Upper lobe of left lung (tissue), 6 donors: ENCODE data around the gene MKNK1. TPM values are rescaled to one million over a fixed set of nuclear protein-coding genes. Genes with fewer than 3 reads are reported as not detected.

Experiments
- ATAC-seq, 2 donors: fragments of 200-7000 bp; cut with Tn5 transposase; one replicate each; pipeline ENCODE4 v1.9.1; 2022; ENCODE audit warnings: mild to moderate bottlenecking in 2 of 2, moderate library complexity in 2 of 2; ENCODE audit not compliant: low FRiP score in 2 of 2
- DNase-seq, 2 donors: peaks; one replicate each; pipeline ENCODE4 v3.0.0-alpha.2; 2019 to 2020
- H3K27ac ChIP-seq, 4 donors: fragments of 200-600 bp; sonication (generic); one replicate each; pipeline ENCODE4 v1.5.1; 2016 to 2019
- H3K27me3 ChIP-seq, 4 donors: fragments of 200-600 bp; sonication (generic); one replicate each; pipeline ENCODE4 v1.5.1; 2017 to 2019
- H3K36me3 ChIP-seq, 4 donors: fragments of 200-600 bp; sonication (generic); one replicate each; pipeline ENCODE4 v1.5.1; 2016 to 2019
- H3K4me1 ChIP-seq, 4 donors: fragments of 200-600 bp; sonication (generic); one replicate each; pipeline ENCODE4 v1.5.1; 2018 to 2019
- H3K4me3 ChIP-seq, 4 donors: fragments of 200-600 bp; sonication (generic); one replicate each; pipeline ENCODE4 v1.5.1; 2017 to 2019; ENCODE audit warnings: mild to moderate bottlenecking in 2 of 4, moderate library complexity in 1 of 4
- H3K9me3 ChIP-seq, 4 donors: fragments of 200-600 bp; sonication (generic); one replicate each; pipeline ENCODE4 v1.5.1; 2018 to 2019
- EP300 ChIP-seq, 4 donors: sonication (generic); formaldehyde crosslinking; IDR thresholded peaks; one replicate each; pipeline ENCODE4 v1.5.1; 2017; ENCODE audit warnings: antibody characterized with exemption in 4 of 4, control low read depth in 2 of 4
- POLR2A ChIP-seq, 4 donors: fragments of 450-650 bp; IDR thresholded peaks; one replicate each; pipeline ENCODE4 v1.5.1; 2016 to 2017; ENCODE audit warnings: antibody characterized with exemption in 4 of 4, mild to moderate bottlenecking in 2 of 4
- POLR2AphosphoS5 ChIP-seq, 2 donors: sonication (generic); formaldehyde crosslinking; IDR thresholded peaks; one replicate each; pipeline ENCODE4 v1.5.1; 2017; ENCODE audit warnings: antibody characterized with exemption in 2 of 2
- WGBS, 2 donors: methylation state at CpG; one replicate each; pipeline ENCODE4 v1.1.5; 2017 to 2018; 5-methylcytosine and 5-hydroxymethylcytosine counted together
- total RNA-seq, 6 donors: library from RNA; depleted of rRNA in 4 of 6; stranded (reverse); fragments of >200 nt in 4 of 6; gene quantifications; one replicate each; pipeline versions ENCODE4 v1.1.0 to v1.2.1, GENCODE V29; 2016 to 2021
- TF ChIP-seq, protein P1 (sequence below), 6 experiments: fragments of 450-650 bp in 4 of 6; fragments of 200-600 bp in 2 of 6; sonication (generic) in 2 of 6; IDR thresholded peaks; one replicate each; pipeline ENCODE4 v1.5.1; 2016 to 2019; ENCODE audit warnings: antibody characterized with exemption in 6 of 6
- donor health status: DM: no; HTN: no; CAD: no; lungs with moderate emphysema.
- donor health status: DM: no; HTN: yes; CAD: no; lungs with severe emphysema.

MKNK1 gene
- total RNA-seq, 6 donors from 2014 or later, result 45.7 to 174 (median 62.2) TPM

GRCh38 chr1:46510341-46510997, 93.6 kb downstream of the MKNK1 start:
- DNase-seq, result no peak
- Histone ChIP-seq H3K4me3 (no peak overlapping the region), H3K27ac (no peak overlapping the region), H3K36me3 (no peaks in the 10 kb centered on the region), H3K4me1 (no peaks in the 10 kb centered on the region), H3K27me3 (no peaks in the 10 kb centered on the region), H3K9me3 (no peaks in the 10 kb centered on the region)
- 89 to 93% methylated on average over 18 to 19 of the region's 19 CpGs for WGBS, 2 donors
- TF ChIP-seq POLR2A (IDR thresholded peaks at IDR 0.05) (no peak), POLR2AphosphoS5 (IDR thresholded peaks at IDR 0.05) (no peak), EP300 (IDR thresholded peaks at IDR 0.05) (no peak)
- TF ChIP-seq, protein P1, sequence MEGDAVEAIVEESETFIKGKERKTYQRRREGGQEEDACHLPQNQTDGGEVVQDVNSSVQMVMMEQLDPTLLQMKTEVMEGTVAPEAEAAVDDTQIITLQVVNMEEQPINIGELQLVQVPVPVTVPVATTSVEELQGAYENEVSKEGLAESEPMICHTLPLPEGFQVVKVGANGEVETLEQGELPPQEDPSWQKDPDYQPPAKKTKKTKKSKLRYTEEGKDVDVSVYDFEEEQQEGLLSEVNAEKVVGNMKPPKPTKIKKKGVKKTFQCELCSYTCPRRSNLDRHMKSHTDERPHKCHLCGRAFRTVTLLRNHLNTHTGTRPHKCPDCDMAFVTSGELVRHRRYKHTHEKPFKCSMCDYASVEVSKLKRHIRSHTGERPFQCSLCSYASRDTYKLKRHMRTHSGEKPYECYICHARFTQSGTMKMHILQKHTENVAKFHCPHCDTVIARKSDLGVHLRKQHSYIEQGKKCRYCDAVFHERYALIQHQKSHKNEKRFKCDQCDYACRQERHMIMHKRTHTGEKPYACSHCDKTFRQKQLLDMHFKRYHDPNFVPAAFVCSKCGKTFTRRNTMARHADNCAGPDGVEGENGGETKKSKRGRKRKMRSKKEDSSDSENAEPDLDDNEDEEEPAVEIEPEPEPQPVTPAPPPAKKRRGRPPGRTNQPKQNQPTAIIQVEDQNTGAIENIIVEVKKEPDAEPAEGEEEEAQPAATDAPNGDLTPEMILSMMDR (IDR thresholded peaks at IDR 0.05), result no peak
- ATAC-seq, result no peak

GRCh38 chr1:46508757-46509156, 95.3 kb downstream of the MKNK1 start:
- Histone ChIP-seq H3K36me3 (no peaks in the 10 kb centered on the region), H3K27me3 (no peaks in the 10 kb centered on the region), H3K4me3 (no peak overlapping the region), H3K27ac (no peak overlapping the region), H3K4me1 (no peaks in the 10 kb centered on the region), H3K9me3 (no peaks in the 10 kb centered on the region)
- TF ChIP-seq EP300 (IDR thresholded peaks at IDR 0.05), result no peak
- TF ChIP-seq, protein P1 (IDR thresholded peaks at IDR 0.05), result no peak
- TF ChIP-seq POLR2AphosphoS5 (IDR thresholded peaks at IDR 0.05), result no peak
- TF ChIP-seq POLR2A (IDR thresholded peaks at IDR 0.05), result no peak
- WGBS, 2 donors, result 53 to 93% methylated on average over 3 of the region's 5 CpGs
- ATAC-seq (no peak), DNase-seq (no peak)

Other genes with a start within 250 kb of the MKNK1 start
- 10 to 100 TPM; 34.1 to 67.1 (median 46.8) TPM for gene FAAH, start 210.0 kb downstream of the MKNK1 start, total RNA-seq
- gene DMBX1, start 114.4 kb downstream of the MKNK1 start, total RNA-seq, result not detected
- gene KNCN, start 52.6 kb downstream of the MKNK1 start, total RNA-seq, result not detected
- 10 to 100 TPM; 15.1 to 33.3 (median 22.2) TPM for gene MOB3C, start 12.5 kb upstream of the MKNK1 start, total RNA-seq
- 10 to 100 TPM; 26.2 to 39.6 (median 34.3) TPM for gene ATPAF1, start 64.1 kb upstream of the MKNK1 start, total RNA-seq
- gene TEX38, start 67.6 kb upstream of the MKNK1 start, total RNA-seq, result not detected
- gene EFCAB14, start 114.8 kb upstream of the MKNK1 start, total RNA-seq, result 100 to 1,000 TPM; 100 to 171 (median 115) TPM
- gene CYP4B1, start 194.8 kb upstream of the MKNK1 start, total RNA-seq, result 1,000 to 10,000 TPM in 1 of 6 donors, 100 to 1,000 TPM in 5; 211 to 1,043 (median 640) TPM